GM12878 (cell line): ENCODE measurements around the gene SLC35F3. TPM values are rescaled to one million over a fixed set of nuclear protein-coding genes. Genes with fewer than 3 reads are reported as not detected.

Experiments used
- ATAC-seq: fragments of 200-7000 bp; cut with Tn5 transposase; 3 replicates; pipeline ENCODE4 v1.9.1; 2020; ENCODE audit warnings: mild to moderate bottlenecking, moderate library complexity
- BruUV-seq: library from RNA; stranded (reverse); fragments of 400-500 nt; replicated peaks from 2 replicates; lab custom pipeline; 2021; lab: Mats Ljungman, UMichigan
- CTCF ChIA-PET: fragments of 300-600 bp; sonication (Branson Sonifier 250); formaldehyde crosslinking; extraction: SDS; loops from one replicate; lab custom pipeline; 2021; ENCODE audit warnings: inconsistent platforms; lab: Yijun Ruan, JAX
- POLR2A ChIA-PET: fragments of 350-600 bp; formaldehyde crosslinking; extraction: SDS; loops from one replicate; lab custom pipeline; 2021; ENCODE audit warnings: inconsistent platforms; lab: Charles Lee
- RAD21 ChIA-PET: fragments of 300-600 bp; sonication (Branson Sonifier 250); formaldehyde crosslinking; loops from one replicate; lab custom pipeline; 2023; ENCODE audit warnings: antibody characterized with exemption; ENCODE audit not compliant: unreplicated experiment; lab: Charles Lee
- SMC1A ChIA-PET: fragments of 300-600 bp; sonication (Branson Sonifier 250); formaldehyde crosslinking; loops from one replicate; lab custom pipeline; 2023; ENCODE audit not compliant: unreplicated experiment, uncharacterized antibody; lab: Charles Lee
- DNase-seq: peaks from one replicate; pipeline ENCODE4 v3.0.0-alpha.2; 2011; ENCODE audit warnings: low read depth, low spot score
- FAIRE-seq: peaks from 3 replicates; lab custom pipeline; 2011; peaks lifted over from hg19 to GRCh38; lab: Jason Lieb, UNC
- H2AFZ ChIP-seq: 2 replicates; pipeline ENCODE4 v1.6.0; 2011; ENCODE audit warnings: low read depth, low read length, control low read depth; ENCODE audit not compliant: control insufficient read depth
- H3K27ac ChIP-seq: 2 replicates; pipeline ENCODE4 v1.5.1; 2011; ENCODE audit warnings: control low read depth; ENCODE audit not compliant: control insufficient read depth, insufficient read depth
- H3K27me3 ChIP-seq, 2 experiments: replicated peaks in 1 of 2; 2 replicates each; pipeline versions ENCODE4 v1.6.0 to v1.6.1; 2011; ENCODE audit warnings: low read length in 1 of 2; ENCODE audit not compliant: control insufficient read depth in 2 of 2, insufficient read depth in 2 of 2
- H3K36me3 ChIP-seq, 2 experiments: 2 replicates each; pipeline ENCODE4 v1.5.1; 2011; ENCODE audit warnings: low read length in 1 of 2; ENCODE audit not compliant: control insufficient read depth in 2 of 2, insufficient read depth in 2 of 2
- H3K4me1 ChIP-seq: 2 replicates; pipeline ENCODE4 v1.6.1; 2011; ENCODE audit warnings: mild to moderate bottlenecking, low read length, moderate library complexity, mixed read lengths; ENCODE audit not compliant: control insufficient read depth, insufficient read depth
- H3K4me2 ChIP-seq: 2 replicates; pipeline ENCODE4 v1.6.0; 2011; ENCODE audit warnings: control low read depth; ENCODE audit not compliant: control insufficient read depth, insufficient read depth
- H3K4me3 ChIP-seq: fragments of 200-600 bp; sonication (generic); 2 replicates; pipeline ENCODE4 v1.5.1; 2016
- H3K79me2 ChIP-seq: 2 replicates; pipeline ENCODE4 v1.6.0; 2011; ENCODE audit warnings: low read length; ENCODE audit not compliant: control insufficient read depth, insufficient read depth
- H3K9ac ChIP-seq: 2 replicates; pipeline ENCODE4 v1.8.0; 2011; ENCODE audit warnings: low read length, control low read depth, mixed read lengths; ENCODE audit not compliant: control insufficient read depth, insufficient read depth
- H3K9me3 ChIP-seq: replicated peaks from 3 replicates; pipeline ENCODE4 v1.5.1; 2011; ENCODE audit warnings: mild to moderate bottlenecking, low read length; ENCODE audit not compliant: control insufficient read depth, insufficient read depth
- H4K20me1 ChIP-seq: 2 replicates; pipeline ENCODE4 v1.6.0; 2011; ENCODE audit not compliant: control insufficient read depth, insufficient read depth
- HDAC2 ChIP-seq: fragments of 200-600 bp; sonication (generic); IDR thresholded peaks from 2 replicates; pipeline ENCODE4 v1.6.1; 2017
- IKZF2 ChIP-seq, 2 experiments: fragments of 450-650 bp; IDR thresholded peaks; 2 replicates each; pipeline ENCODE4 v1.6.1; 2017; ENCODE audit warnings: mild to moderate bottlenecking in 2 of 2, moderate library complexity in 2 of 2
- KDM1A ChIP-seq: fragments of 200-600 bp; sonication (generic); IDR thresholded peaks from 2 replicates; pipeline ENCODE4 v1.6.1; 2016; ENCODE audit warnings: borderline replicate concordance
- SP1 ChIP-seq: IDR thresholded peaks from one replicate; pipeline ENCODE4 v1.6.1; 2011; ENCODE audit warnings: low read depth, low read length
- SREBF1 ChIP-seq: IDR thresholded peaks from 2 replicates; pipeline ENCODE4 v1.6.1; 2012; ENCODE audit warnings: mild to moderate bottlenecking, low read length
- TBL1XR1 ChIP-seq: IDR thresholded peaks from 2 replicates; pipeline ENCODE4 v1.6.1; 2012; ENCODE audit warnings: low read depth, low read length, improper control_type of control experiment
- TCF3 ChIP-seq: IDR thresholded peaks from 2 replicates; pipeline ENCODE4 v1.6.1; 2012; ENCODE audit warnings: low read depth, mild to moderate bottlenecking, low read length, borderline replicate concordance; ENCODE audit not compliant: insufficient read depth
- ZBED1 ChIP-seq: IDR thresholded peaks from 2 replicates; pipeline ENCODE4 v1.6.1; 2016; ENCODE audit warnings: borderline replicate concordance
- ZSCAN29 ChIP-seq: fragments of 450-650 bp; IDR thresholded peaks from 2 replicates; pipeline ENCODE4 v1.6.1; 2017; ENCODE audit warnings: mild to moderate bottlenecking, moderate library complexity
- WGBS: methylation state at CpG from one replicate; pipeline ENCODE4 v1.1.6; 2016; ENCODE audit warnings: low lambda C conversion rate; ENCODE audit not compliant: insufficient replicate concordance, insufficient coverage; ENCODE audit errors: missing lambda C conversion rate; 5-methylcytosine and 5-hydroxymethylcytosine counted together
- in situ Hi-C: fragments of 300-500 bp; cut with MboI; formaldehyde crosslinking; loops from 9 replicates; pipeline ENCODE4 v1.14.3; 2018; ENCODE audit warnings: mixed read lengths
- intact Hi-C: fragments of 100-400 bp; cut with micrococcal nuclease; formaldehyde crosslinking; loops from one replicate; pipeline ENCODE4 v1.14.2; 2022; ENCODE audit not compliant: unreplicated experiment
- polyA plus RNA-seq, 11 experiments: library from polyadenylated mRNA; depleted of rRNA in 4 of 11; unstranded in 6 of 11; stranded (reverse) in 5 of 11; fragments of >200 nt; fragmentation: Nextera tagmentation in 4 of 11; fragmentation: Illumina TruSeq in 1 of 11; extraction: Ambion mirVana in 4 of 11; extraction: Trizol in 1 of 11; gene quantifications; 1 replicate in 1 of 11; 2 replicates in 10 of 11; pipeline versions ENCODE4 v1.2.1 to v1.2.3, GENCODE V29; 2011 to 2016; ENCODE audit warnings: inconsistent platforms in 2 of 11, missing spikeins in 2 of 11, low read depth in 1 of 11
- total RNA-seq, 4 experiments: library from RNA; depleted of rRNA in 3 of 4; stranded (reverse); fragments of >200 nt in 3 of 4; fragmentation: Illumina TruSeq in 1 of 4; extraction: Trizol in 1 of 4; gene quantifications; 2 replicates each; pipeline versions ENCODE4 v1.2.1 to v1.2.3, GENCODE V29; 2013 to 2021
- TF ChIP-seq, protein P1 (sequence below): fragments of 450-650 bp; IDR thresholded peaks from 2 replicates; pipeline ENCODE4 v1.6.1; 2017; ENCODE audit warnings: low read depth, mild to moderate bottlenecking, moderate library complexity
- TF ChIP-seq, protein P2 (sequence below): fragments of 450-650 bp; IDR thresholded peaks from 2 replicates; pipeline ENCODE4 v1.6.1; 2017; ENCODE audit warnings: mild to moderate bottlenecking, low read depth, inconsistent platforms; ENCODE audit not compliant: poor library complexity, severe bottlenecking
- TF ChIP-seq, protein P3 (sequence below): fragments of 450-650 bp; IDR thresholded peaks from 2 replicates; pipeline ENCODE4 v1.6.1; 2017; ENCODE audit warnings: mild to moderate bottlenecking, moderate library complexity

Gene SLC35F3
- total and polyA plus RNA-seq, 10 of the 15 experiments (the other 5 are each of a cell fraction or from before 2014, with no cell fraction given) = 1.0 to 8.6 (median 5.7) TPM

DNA sequence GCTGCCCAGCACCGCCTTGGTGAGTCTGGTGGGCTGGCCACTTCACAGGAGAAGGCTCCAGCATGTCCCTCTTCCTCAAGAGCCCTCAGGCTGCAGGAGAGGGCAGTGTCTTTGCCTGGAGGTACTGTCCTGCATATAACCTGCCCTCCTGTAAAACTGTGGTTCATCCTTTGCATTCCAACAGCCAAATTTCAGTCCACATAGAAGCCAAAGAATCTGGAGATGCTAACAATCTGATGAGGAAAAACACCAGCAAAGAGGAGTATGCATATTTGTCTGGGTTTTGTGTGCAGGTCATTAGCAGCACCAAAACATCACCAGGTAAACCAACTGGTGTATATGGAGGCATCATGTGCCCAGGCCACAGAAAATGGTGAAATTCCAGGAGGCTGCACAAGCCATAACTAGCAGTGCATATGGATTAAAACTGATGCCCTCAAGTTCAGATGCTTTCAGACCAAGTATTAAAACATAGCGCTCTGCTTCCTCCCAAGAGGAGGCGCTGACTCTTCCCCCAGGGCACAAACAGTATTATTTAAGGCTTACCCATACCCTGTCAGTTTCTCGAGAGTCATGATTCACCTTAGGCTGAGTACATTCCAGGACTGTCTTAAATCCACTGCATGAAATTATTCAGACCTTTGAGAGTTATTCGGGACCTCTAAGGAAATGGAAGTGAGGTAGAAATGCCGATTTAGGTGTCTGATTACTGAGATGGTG is 318.2 kb downstream of the SLC35F3 start:
- no peak overlapping the region for H3K9ac ChIP-seq
- no peak overlapping the region for H3K27ac ChIP-seq
- no peak for FAIRE-seq
- CTCF ChIA-PET = interaction anchor here (0.9 to 2.7 kb wide), 5 partner anchors 10 to 107 kb away, joined by 3 to 10 read pairs (median 3); no protein-coding TSS in a partner anchor
- RAD21 ChIA-PET = interaction anchor here (1.2 kb wide), 1 partner anchor 87 kb away, joined by 3 read pairs; no protein-coding TSS in a partner anchor
- H2AFZ ChIP-seq = no peak overlapping the region
- no peak for ATAC-seq
- intact Hi-C loops (no loop called here), in situ Hi-C loops (loop anchor here (25.0 kb wide), 1 partner anchor 90 kb away; no protein-coding TSS in a partner anchor)
- BruUV-seq = no TSS peak
- no peaks in the 10 kb centered on the region for H4K20me1 ChIP-seq
- H3K4me1 ChIP-seq = no peaks in the 10 kb centered on the region
- H3K4me3 ChIP-seq = no peak overlapping the region
- H3K9me3 ChIP-seq = no peaks in the 10 kb centered on the region
- no peak overlapping the region for H3K4me2 ChIP-seq
- no peak for DNase-seq
- WGBS = 14% methylated on average over 6 of the region's 6 CpGs
- POLR2A ChIA-PET = no interaction called here
- H3K36me3 ChIP-seq = no peaks in the 10 kb centered on the region
- no peaks in the 10 kb centered on the region for H3K79me2 ChIP-seq
- no peaks in the 10 kb centered on the region for H3K27me3 ChIP-seq
- SMC1A ChIA-PET = interaction anchor here (0.9 to 1.9 kb wide), 3 partner anchors 10 to 87 kb away, joined by 4 to 5 read pairs (median 5); no protein-coding TSS in a partner anchor
- TF ChIP-seq HDAC2 = no peak
- TF ChIP-seq, protein P1, sequence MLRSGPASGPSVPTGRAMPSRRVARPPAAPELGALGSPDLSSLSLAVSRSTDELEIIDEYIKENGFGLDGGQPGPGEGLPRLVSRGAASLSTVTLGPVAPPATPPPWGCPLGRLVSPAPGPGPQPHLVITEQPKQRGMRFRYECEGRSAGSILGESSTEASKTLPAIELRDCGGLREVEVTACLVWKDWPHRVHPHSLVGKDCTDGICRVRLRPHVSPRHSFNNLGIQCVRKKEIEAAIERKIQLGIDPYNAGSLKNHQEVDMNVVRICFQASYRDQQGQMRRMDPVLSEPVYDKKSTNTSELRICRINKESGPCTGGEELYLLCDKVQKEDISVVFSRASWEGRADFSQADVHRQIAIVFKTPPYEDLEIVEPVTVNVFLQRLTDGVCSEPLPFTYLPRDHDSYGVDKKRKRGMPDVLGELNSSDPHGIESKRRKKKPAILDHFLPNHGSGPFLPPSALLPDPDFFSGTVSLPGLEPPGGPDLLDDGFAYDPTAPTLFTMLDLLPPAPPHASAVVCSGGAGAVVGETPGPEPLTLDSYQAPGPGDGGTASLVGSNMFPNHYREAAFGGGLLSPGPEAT = no peak
- TF ChIP-seq, protein P2, sequence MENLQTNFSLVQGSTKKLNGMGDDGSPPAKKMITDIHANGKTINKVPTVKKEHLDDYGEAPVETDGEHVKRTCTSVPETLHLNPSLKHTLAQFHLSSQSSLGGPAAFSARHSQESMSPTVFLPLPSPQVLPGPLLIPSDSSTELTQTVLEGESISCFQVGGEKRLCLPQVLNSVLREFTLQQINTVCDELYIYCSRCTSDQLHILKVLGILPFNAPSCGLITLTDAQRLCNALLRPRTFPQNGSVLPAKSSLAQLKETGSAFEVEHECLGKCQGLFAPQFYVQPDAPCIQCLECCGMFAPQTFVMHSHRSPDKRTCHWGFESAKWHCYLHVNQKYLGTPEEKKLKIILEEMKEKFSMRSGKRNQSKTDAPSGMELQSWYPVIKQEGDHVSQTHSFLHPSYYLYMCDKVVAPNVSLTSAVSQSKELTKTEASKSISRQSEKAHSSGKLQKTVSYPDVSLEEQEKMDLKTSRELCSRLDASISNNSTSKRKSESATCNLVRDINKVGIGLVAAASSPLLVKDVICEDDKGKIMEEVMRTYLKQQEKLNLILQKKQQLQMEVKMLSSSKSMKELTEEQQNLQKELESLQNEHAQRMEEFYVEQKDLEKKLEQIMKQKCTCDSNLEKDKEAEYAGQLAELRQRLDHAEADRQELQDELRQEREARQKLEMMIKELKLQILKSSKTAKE = no peak
- TF ChIP-seq, protein P3, sequence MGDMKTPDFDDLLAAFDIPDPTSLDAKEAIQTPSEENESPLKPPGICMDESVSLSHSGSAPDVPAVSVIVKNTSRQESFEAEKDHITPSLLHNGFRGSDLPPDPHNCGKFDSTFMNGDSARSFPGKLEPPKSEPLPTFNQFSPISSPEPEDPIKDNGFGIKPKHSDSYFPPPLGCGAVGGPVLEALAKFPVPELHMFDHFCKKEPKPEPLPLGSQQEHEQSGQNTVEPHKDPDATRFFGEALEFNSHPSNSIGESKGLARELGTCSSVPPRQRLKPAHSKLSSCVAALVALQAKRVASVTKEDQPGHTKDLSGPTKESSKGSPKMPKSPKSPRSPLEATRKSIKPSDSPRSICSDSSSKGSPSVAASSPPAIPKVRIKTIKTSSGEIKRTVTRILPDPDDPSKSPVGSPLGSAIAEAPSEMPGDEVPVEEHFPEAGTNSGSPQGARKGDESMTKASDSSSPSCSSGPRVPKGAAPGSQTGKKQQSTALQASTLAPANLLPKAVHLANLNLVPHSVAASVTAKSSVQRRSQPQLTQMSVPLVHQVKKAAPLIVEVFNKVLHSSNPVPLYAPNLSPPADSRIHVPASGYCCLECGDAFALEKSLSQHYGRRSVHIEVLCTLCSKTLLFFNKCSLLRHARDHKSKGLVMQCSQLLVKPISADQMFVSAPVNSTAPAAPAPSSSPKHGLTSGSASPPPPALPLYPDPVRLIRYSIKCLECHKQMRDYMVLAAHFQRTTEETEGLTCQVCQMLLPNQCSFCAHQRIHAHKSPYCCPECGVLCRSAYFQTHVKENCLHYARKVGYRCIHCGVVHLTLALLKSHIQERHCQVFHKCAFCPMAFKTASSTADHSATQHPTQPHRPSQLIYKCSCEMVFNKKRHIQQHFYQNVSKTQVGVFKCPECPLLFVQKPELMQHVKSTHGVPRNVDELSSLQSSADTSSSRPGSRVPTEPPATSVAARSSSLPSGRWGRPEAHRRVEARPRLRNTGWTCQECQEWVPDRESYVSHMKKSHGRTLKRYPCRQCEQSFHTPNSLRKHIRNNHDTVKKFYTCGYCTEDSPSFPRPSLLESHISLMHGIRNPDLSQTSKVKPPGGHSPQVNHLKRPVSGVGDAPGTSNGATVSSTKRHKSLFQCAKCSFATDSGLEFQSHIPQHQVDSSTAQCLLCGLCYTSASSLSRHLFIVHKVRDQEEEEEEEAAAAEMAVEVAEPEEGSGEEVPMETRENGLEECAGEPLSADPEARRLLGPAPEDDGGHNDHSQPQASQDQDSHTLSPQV = no peak
- TF ChIP-seq SREBF1 = no peak
- TF ChIP-seq IKZF2 (IDR thresholded peaks at IDR 0.05) = no peak
- TF ChIP-seq KDM1A = no peak
- TF ChIP-seq SP1 = no peak
- no peak for TF ChIP-seq ZBED1
- TF ChIP-seq TBL1XR1 = no peak
- TF ChIP-seq ZSCAN29 = no peak
- TF ChIP-seq TCF3 = no peak
